ENCODE measurements around the gene ADGRA1.

Gene ADGRA1

DNA sequence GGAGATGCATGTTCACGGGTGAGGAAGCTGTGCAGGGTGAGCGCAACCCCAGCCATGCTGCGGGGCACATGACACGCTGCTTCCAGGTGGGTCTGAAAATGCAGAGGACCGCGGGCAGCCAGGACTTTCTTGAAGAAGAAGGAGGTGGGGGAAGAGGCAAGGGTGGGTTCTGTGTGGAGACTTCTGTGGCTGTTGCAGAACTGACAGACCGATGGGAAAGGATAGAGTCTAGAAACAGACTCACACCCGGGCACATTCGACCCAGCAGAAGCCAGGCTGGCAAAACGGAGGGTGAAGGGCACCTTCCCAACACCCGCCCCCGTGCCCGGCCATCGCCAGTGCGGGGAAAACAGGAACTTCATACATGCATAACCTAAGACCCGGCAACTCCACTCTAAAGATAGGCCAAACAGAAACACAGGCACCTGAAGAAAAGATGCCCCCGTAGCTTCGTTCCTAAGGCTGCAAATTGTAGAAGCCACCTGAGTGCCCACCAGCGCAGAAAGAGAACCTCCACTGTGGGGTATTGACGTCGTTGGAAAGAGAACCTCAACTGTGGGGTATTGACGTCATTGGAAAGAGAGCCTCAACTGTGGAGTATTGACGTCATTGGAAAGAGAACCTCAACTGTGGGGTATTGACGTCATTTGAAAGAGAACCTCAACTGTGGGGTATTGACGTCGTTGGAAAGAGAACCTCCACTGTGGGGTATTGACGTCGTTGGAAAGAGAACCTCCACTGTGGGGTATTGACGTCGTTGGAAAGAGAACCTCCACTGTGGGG is 67.5 kb downstream of the ADGRA1 start:
- TF ChIP-seq, protein P1, sequence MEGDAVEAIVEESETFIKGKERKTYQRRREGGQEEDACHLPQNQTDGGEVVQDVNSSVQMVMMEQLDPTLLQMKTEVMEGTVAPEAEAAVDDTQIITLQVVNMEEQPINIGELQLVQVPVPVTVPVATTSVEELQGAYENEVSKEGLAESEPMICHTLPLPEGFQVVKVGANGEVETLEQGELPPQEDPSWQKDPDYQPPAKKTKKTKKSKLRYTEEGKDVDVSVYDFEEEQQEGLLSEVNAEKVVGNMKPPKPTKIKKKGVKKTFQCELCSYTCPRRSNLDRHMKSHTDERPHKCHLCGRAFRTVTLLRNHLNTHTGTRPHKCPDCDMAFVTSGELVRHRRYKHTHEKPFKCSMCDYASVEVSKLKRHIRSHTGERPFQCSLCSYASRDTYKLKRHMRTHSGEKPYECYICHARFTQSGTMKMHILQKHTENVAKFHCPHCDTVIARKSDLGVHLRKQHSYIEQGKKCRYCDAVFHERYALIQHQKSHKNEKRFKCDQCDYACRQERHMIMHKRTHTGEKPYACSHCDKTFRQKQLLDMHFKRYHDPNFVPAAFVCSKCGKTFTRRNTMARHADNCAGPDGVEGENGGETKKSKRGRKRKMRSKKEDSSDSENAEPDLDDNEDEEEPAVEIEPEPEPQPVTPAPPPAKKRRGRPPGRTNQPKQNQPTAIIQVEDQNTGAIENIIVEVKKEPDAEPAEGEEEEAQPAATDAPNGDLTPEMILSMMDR (conservative IDR thresholded peaks at IDR 0.05; ENCODE audit: low read depth, low read length): no peak
- no peak overlapping the region for H3K4me3 ChIP-seq (ENCODE audit: low read depth, low read length)
- no peak for DNase-seq (ENCODE audit: low read depth)

DNA sequence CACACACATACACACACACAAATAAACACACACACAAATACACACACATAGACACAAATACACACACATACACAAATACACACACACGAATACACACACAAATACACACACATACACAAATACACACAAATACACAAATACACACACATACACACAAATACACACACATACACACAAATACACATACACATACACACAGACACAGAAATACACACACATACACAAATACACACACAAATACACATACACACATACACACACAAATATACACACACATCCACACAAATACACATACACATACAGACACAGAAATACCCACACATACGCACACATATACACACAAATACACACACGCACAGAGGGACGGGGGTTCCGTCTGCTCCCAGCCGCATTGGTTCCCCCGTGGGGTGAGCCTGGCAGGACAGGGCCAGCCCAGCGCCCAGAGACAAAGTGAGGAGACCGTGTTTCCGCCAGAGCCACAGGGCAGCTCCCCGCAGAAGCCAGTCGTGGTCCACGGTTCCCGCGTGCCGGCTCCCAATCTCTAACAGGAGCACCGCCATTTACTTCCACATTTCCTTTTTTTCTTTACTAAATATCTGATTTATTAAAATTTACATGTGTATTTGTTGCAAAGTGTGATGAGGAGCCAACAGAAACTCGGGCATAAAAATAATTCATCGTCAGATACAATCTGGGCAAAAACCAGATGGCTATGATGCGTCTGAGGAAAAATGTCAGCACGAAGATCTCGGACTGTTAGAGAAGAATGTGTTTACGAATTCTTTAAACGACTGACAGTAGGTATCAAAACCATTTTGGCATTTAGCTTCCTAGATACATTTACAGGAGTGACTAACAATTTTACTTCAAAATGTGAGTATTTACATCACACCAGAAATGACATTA is 69.2 kb downstream of the ADGRA1 start:
- TF ChIP-seq, protein P1 (conservative IDR thresholded peaks at IDR 0.05; ENCODE audit: low read depth, low read length): no peak
- no peak for DNase-seq (ENCODE audit: low read depth)
- H3K4me3 ChIP-seq (ENCODE audit: low read depth, low read length): no peak overlapping the region

DNA sequence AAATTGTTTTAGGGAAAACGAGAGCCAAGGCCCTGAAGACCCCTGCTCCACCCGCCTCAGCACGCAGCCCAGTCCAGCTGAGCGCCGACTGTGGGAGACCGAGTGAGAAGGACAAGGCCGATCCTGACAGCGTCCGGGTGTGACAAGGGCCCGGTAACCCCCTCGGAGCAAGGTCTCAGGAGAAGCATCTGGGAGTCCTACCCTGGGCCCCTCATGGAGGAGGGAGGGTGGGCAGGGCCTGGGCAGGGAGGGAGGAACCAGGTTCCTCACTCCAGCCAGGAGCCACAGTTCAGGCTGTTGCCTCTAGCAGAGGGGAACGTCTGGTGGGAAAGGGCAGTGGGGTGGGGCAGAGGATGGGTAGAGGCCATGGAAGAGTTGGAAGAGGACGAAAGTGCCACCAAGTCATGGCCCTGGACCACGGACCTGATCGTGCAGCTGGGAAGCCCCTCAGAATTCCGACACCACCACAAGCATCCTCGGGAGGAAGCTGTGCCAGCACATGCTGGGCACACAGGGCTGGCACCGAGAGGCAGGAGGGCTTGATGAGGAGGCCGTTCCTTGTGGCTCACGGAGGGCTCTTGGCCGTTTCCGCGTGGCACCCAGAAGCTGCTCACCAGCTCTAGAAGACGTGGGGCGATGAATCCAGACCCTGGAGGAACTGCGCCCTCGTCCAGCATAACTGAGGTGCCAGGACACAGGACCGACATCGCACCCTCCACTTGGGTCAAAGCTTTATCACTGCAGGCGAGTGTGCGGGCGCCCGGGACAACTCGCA is 70.1 kb downstream of the ADGRA1 start:
- H3K4me3 ChIP-seq (ENCODE audit: low read depth, low read length): no peak overlapping the region
- DNase-seq (ENCODE audit: low read depth): no peak
- TF ChIP-seq, protein P1 (conservative IDR thresholded peaks at IDR 0.05; ENCODE audit: low read depth, low read length): no peak

DNA sequence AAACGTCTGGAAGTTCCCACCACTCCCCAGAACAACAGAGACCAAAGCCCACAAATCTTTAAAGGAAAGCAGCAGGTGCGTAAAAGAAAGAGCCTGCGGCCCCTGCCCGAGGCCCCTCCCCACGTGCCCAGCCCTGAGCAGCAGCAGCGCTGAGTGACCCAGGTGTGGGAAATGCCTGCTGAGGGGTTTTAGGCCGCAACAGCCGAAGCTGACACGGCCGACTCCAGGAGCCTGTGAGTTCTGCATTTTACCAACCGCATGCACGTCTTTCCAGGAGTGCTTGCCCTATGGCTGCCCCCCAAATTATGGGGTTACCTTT is 70.7 kb downstream of the ADGRA1 start:
- no peak overlapping the region for H3K4me3 ChIP-seq (ENCODE audit: low read depth, low read length)
- TF ChIP-seq, protein P1 (conservative IDR thresholded peaks at IDR 0.05; ENCODE audit: low read depth, low read length): no peak
- no peak for DNase-seq (ENCODE audit: low read depth)

DNA sequence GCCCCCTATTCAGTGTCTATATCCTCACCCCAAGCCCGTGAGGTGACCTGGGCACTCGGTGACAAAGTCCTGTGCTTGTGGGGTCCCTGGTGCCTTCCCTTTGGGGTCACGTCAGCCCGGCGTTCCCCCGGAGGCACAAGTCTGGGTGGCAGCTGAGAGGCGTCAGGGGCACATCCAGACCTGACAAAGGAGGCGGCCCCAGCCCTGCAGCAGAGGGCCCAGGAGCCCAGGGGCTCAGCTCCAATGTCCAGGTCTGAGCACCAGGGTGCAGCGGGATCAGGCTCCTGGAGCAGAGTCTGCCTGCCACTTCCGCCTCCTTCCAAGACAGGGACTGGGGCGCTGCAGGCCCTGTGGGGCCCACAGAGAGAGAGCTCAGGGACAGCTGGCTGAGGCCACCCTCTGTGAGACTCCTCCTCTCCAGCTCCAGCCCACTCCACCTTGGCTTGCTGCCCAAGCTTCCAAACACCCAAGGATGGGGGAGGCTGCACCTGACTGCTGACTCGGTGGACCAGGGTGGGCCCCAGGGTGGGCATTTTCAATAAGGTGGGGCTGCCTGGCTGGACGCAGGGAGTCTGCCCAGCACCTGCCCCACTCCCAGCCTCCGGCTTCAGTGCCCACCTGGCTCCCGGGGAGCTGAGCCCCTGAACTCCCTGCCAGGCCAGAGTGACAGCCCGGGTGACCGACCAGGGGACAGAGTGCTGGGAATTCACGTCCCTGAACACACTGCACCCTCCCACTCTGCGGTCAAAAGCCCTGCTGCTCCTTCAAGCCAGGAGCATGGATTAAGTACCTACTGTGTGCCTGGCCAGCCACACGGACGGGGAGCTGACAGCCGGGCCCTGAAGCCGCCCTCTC is 71.3 kb downstream of the ADGRA1 start:
- TF ChIP-seq, protein P1 (conservative IDR thresholded peaks at IDR 0.05; ENCODE audit: low read depth, low read length): no peak
- H3K4me3 ChIP-seq (ENCODE audit: low read depth, low read length): no peak overlapping the region
- DNase-seq (ENCODE audit: low read depth): peak; percentile 6

DNA sequence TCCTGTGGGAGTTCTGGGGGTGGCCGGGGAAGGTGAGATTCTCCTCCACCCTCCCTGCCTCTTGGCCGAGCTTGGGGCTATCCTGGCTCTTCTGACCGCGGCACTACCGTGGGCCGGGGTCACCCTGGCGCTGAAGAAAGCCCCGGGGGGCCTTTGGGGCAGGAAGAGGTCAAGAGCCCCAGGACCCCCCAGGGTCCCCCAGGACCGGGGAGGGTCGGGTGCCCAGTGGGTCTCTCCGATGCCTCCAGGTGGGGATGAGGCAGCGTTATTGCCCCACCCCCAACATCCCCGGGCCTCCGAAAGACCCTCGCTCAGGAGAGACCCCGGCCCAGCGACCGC is 71.9 kb downstream of the ADGRA1 start:
- TF ChIP-seq, protein P1 (conservative IDR thresholded peaks at IDR 0.05; ENCODE audit: low read depth, low read length): no peak
- no peak overlapping the region for H3K4me3 ChIP-seq (ENCODE audit: low read depth, low read length)
- no peak for DNase-seq (ENCODE audit: low read depth)

All from choroid plexus epithelial cell (primary cell).